ENCODE data around the gene NUCB1. TPM values are rescaled to one million over a fixed set of nuclear protein-coding genes. Genes with fewer than 3 reads are reported as not detected.

The NUCB1 gene
- total and polyA plus RNA-seq, 9 of the 15 experiments (the other 6 are each of a cell fraction or from before 2014, with no cell fraction given), result 3.1 to 153 (median 71.7) TPM

GRCh38 chr19:48859711-48860572 is 40.2 kb upstream of the NUCB1 start (continued):
- TF ChIP-seq SMARCB1 (IDR thresholded peaks at IDR 0.05; ENCODE audit: insufficient read length, low read depth), result no peak
- no peak for TF ChIP-seq ZZZ3 (IDR thresholded peaks at IDR 0.05)
- no peak for TF ChIP-seq DLX4 (CRISPR knock-in tag; IDR thresholded peaks at IDR 0.05)
- no peak for TF ChIP-seq KDM1A (IDR thresholded peaks at IDR 0.05)
- 0 out of 2 replicates have a peak, but pooled peaks have one; percentile 37 for TF ChIP-seq MYC (IDR thresholded peaks at IDR 0.05; ENCODE audit: low read depth, low read length)
- no peak for TF ChIP-seq MYC (CRISPR knock-in tag; IDR thresholded peaks at IDR 0.05; ENCODE audit: borderline replicate concordance, low read depth)
- TF ChIP-seq MCM5 (IDR thresholded peaks at IDR 0.05; ENCODE audit: low read depth), result no peak
- TF ChIP-seq ZNF146 (CRISPR knock-in tag; IDR thresholded peaks at IDR 0.05; ENCODE audit: unreplicated experiment), result no peak
- TF ChIP-seq ARHGAP35 (IDR thresholded peaks at IDR 0.05; ENCODE audit: partially characterized antibody), result no peak
- no peak for TF ChIP-seq BACH1 (tag; IDR thresholded peaks at IDR 0.05)
- no peak for TF ChIP-seq RERE (CRISPR knock-in tag; IDR thresholded peaks at IDR 0.05; ENCODE audit: borderline replicate concordance)
- TF ChIP-seq NR2C1 (IDR thresholded peaks at IDR 0.05), result 0 out of 2 replicates have a peak, but pooled peaks have one; percentile 6
- no peak for TF ChIP-seq NR2C1 (tag; IDR thresholded peaks at IDR 0.05)
- no peak; the same call in 1 of the 2 replicates for TF ChIP-seq GABPB1 (CRISPR knock-in tag; IDR thresholded peaks at IDR 0.05)
- TF ChIP-seq ZNF696 (CRISPR knock-in tag; conservative IDR thresholded peaks at IDR 0.05), result no peak
- 0 out of 2 replicates have a peak, but pooled peaks have one; percentile 16 for TF ChIP-seq ESRRA (IDR thresholded peaks at IDR 0.05; ENCODE audit: borderline replicate concordance, low read depth)
- TF ChIP-seq RNF2 (IDR thresholded peaks at IDR 0.05), result no peak
- TF ChIP-seq, protein P1, sequence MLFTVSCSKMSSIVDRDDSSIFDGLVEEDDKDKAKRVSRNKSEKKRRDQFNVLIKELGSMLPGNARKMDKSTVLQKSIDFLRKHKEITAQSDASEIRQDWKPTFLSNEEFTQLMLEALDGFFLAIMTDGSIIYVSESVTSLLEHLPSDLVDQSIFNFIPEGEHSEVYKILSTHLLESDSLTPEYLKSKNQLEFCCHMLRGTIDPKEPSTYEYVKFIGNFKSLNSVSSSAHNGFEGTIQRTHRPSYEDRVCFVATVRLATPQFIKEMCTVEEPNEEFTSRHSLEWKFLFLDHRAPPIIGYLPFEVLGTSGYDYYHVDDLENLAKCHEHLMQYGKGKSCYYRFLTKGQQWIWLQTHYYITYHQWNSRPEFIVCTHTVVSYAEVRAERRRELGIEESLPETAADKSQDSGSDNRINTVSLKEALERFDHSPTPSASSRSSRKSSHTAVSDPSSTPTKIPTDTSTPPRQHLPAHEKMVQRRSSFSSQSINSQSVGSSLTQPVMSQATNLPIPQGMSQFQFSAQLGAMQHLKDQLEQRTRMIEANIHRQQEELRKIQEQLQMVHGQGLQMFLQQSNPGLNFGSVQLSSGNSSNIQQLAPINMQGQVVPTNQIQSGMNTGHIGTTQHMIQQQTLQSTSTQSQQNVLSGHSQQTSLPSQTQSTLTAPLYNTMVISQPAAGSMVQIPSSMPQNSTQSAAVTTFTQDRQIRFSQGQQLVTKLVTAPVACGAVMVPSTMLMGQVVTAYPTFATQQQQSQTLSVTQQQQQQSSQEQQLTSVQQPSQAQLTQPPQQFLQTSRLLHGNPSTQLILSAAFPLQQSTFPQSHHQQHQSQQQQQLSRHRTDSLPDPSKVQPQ (CRISPR knock-in tag; IDR thresholded peaks at IDR 0.05; ENCODE audit: borderline replicate concordance), result no peak
- TF ChIP-seq SAFB2 (IDR thresholded peaks at IDR 0.05; ENCODE audit: borderline replicate concordance, low read depth, low read length, severe bottlenecking), result no peak
- 0 out of 2 replicates have a peak, but pooled peaks have one; percentile 53 for TF ChIP-seq RB1 (IDR thresholded peaks at IDR 0.05; ENCODE audit: low read depth)
